Measurements from ENCODE around the gene VGLL4.

Gene VGLL4

GRCh38 chr3:11509173-11510000 lies 134.3 kb downstream of the VGLL4 start:
- no peak for DNase-seq (ENCODE audit: low read depth in 2 of 3, low spot score in 2 of 3)

- DNase-seq (ENCODE audit: low read depth in 2 of 3, low spot score in 2 of 3): no peak
Observed at GRCh38 chr3:11508346-11509172, 135.2 kb downstream of the VGLL4 start.

- DNase-seq (ENCODE audit: low read depth in 2 of 3, low spot score in 2 of 3): no peak
Observed at GRCh38 chr3:11507719-11508118, 136.0 kb downstream of the VGLL4 start.

Data from activated CD8-positive, alpha-beta memory T cell treated with anti-CD3 and anti-CD28 coated beads for 48 hours (primary cell).